ENCODE measurements around the gene ZNF346. TPM values are rescaled to one million over a fixed set of nuclear protein-coding genes. Genes with fewer than 3 reads are reported as not detected.
A peak's percentile ranks its signal among the peaks of the same experiment; 100 is the strongest.

ZNF346 gene
- total and polyA plus RNA-seq, 4 donors = 27.4 to 43.9 (median 32.7) TPM

GRCh38 chr5:177071666-177072385 lies 49.3 kb downstream of the ZNF346 start:
- Histone ChIP-seq H3K27ac (ENCODE audit: low read depth, low read length) (no peak overlapping the region), H3K9me3 (ENCODE audit: control insufficient read depth, insufficient read depth, low read length) (no peaks in the 10 kb centered on the region), H3K36me3 (ENCODE audit: control insufficient read depth, insufficient read depth, low read length) (peaks cover 17% of the 10 kb centered on the region), H3K27me3 (ENCODE audit: control insufficient read depth, insufficient read depth, low read length) (no peaks in the 10 kb centered on the region), H3K4me1 (ENCODE audit: control insufficient read depth, insufficient read depth, low read length) (peaks cover 7% of the 10 kb centered on the region), H3K4me3 (ENCODE audit: low read depth, low read length) (no peak overlapping the region)
- 33% methylated on average over 3 of the region's 6 CpGs for WGBS (ENCODE audit: insufficient coverage)
- DNase-seq (ENCODE audit: low read depth in 4 of 6, low spot score in 6 of 6) = peak; percentile 77 to 97 (median 84)

- H3K4me3 ChIP-seq (ENCODE audit: low read depth, low read length) = no peak overlapping the region
- H3K9me3 ChIP-seq (ENCODE audit: control insufficient read depth, insufficient read depth, low read length) = no peaks in the 10 kb centered on the region
- no peak for DNase-seq (ENCODE audit: low read depth in 4 of 6, low spot score in 6 of 6)
- H3K27ac ChIP-seq (ENCODE audit: low read depth, low read length) = no peak overlapping the region
- H3K36me3 ChIP-seq (ENCODE audit: control insufficient read depth, insufficient read depth, low read length) = peaks cover 8% of the 10 kb centered on the region
- H3K4me1 ChIP-seq (ENCODE audit: control insufficient read depth, insufficient read depth, low read length) = peaks cover 6% of the 10 kb centered on the region
- H3K27me3 ChIP-seq (ENCODE audit: control insufficient read depth, insufficient read depth, low read length) = no peaks in the 10 kb centered on the region
- 100% methylated on average over 1 of the region's 2 CpGs for WGBS (ENCODE audit: insufficient coverage)
These were observed 54.8 kb downstream of the ZNF346 start for GRCh38 chr5:177077335-177077734.

- H3K4me1 ChIP-seq (ENCODE audit: control insufficient read depth, insufficient read depth, low read length) = peaks cover 6% of the 10 kb centered on the region
- no peaks in the 10 kb centered on the region for H3K27me3 ChIP-seq (ENCODE audit: control insufficient read depth, insufficient read depth, low read length)
- DNase-seq (ENCODE audit: low read depth in 4 of 6, low spot score in 6 of 6) = no peak
- peaks cover 5% of the 10 kb centered on the region for H3K36me3 ChIP-seq (ENCODE audit: control insufficient read depth, insufficient read depth, low read length)
- H3K4me3 ChIP-seq (ENCODE audit: low read depth, low read length) = no peak overlapping the region
- H3K9me3 ChIP-seq (ENCODE audit: control insufficient read depth, insufficient read depth, low read length) = no peaks in the 10 kb centered on the region
- no peak overlapping the region for H3K27ac ChIP-seq (ENCODE audit: low read depth, low read length)
- WGBS (ENCODE audit: insufficient coverage) = 71% methylated on average over 5 of the region's 9 CpGs
These were observed 57.1 kb downstream of the ZNF346 start for GRCh38 chr5:177079606-177080005.

- no peak overlapping the region for H3K4me3 ChIP-seq (ENCODE audit: low read depth, low read length)
- H3K9me3 ChIP-seq (ENCODE audit: control insufficient read depth, insufficient read depth, low read length) = no peaks in the 10 kb centered on the region
- H3K27me3 ChIP-seq (ENCODE audit: control insufficient read depth, insufficient read depth, low read length) = no peaks in the 10 kb centered on the region
- no peak overlapping the region for H3K27ac ChIP-seq (ENCODE audit: low read depth, low read length)
- peaks cover 8% of the 10 kb centered on the region for H3K4me1 ChIP-seq (ENCODE audit: control insufficient read depth, insufficient read depth, low read length)
- 100% methylated on average over 3 of the region's 5 CpGs for WGBS (ENCODE audit: insufficient coverage)
- DNase-seq (ENCODE audit: low read depth in 4 of 6, low spot score in 6 of 6) = no peak
- H3K36me3 ChIP-seq (ENCODE audit: control insufficient read depth, insufficient read depth, low read length) = peaks cover 5% of the 10 kb centered on the region
These were observed 57.8 kb downstream of the ZNF346 start for GRCh38 chr5:177080265-177080664.

GRCh38 chr5:177081859-177082258 lies 59.4 kb downstream of the ZNF346 start:
- Histone ChIP-seq H3K36me3 (ENCODE audit: control insufficient read depth, insufficient read depth, low read length) (peaks cover 5% of the 10 kb centered on the region), H3K4me3 (ENCODE audit: low read depth, low read length) (no peak overlapping the region), H3K9me3 (ENCODE audit: control insufficient read depth, insufficient read depth, low read length) (no peaks in the 10 kb centered on the region), H3K27me3 (ENCODE audit: control insufficient read depth, insufficient read depth, low read length) (no peaks in the 10 kb centered on the region), H3K4me1 (ENCODE audit: control insufficient read depth, insufficient read depth, low read length) (peaks cover 19% of the 10 kb centered on the region), H3K27ac (ENCODE audit: low read depth, low read length) (no peak overlapping the region)
- 63% methylated on average over 10 of the region's 10 CpGs for WGBS (ENCODE audit: insufficient coverage)
- DNase-seq (ENCODE audit: low read depth in 4 of 6, low spot score in 6 of 6) = no peak

- Histone ChIP-seq H3K4me1 (ENCODE audit: control insufficient read depth, insufficient read depth, low read length) (peaks cover 31% of the 10 kb centered on the region), H3K27me3 (ENCODE audit: control insufficient read depth, insufficient read depth, low read length) (peaks cover 5% of the 10 kb centered on the region), H3K27ac (ENCODE audit: low read depth, low read length) (no peak overlapping the region), H3K36me3 (ENCODE audit: control insufficient read depth, insufficient read depth, low read length) (peaks cover 5% of the 10 kb centered on the region), H3K4me3 (ENCODE audit: low read depth, low read length) (no peak overlapping the region), H3K9me3 (ENCODE audit: control insufficient read depth, insufficient read depth, low read length) (no peaks in the 10 kb centered on the region)
- 100% methylated on average over 2 of the region's 4 CpGs for WGBS (ENCODE audit: insufficient coverage)
- no peak for DNase-seq (ENCODE audit: low read depth in 4 of 6, low spot score in 6 of 6)
These were observed 60.9 kb downstream of the ZNF346 start for GRCh38 chr5:177083357-177083756.

GRCh38 chr5:177084175-177084574 lies 61.7 kb downstream of the ZNF346 start:
- Histone ChIP-seq H3K4me1 (ENCODE audit: control insufficient read depth, insufficient read depth, low read length) (peaks cover 39% of the 10 kb centered on the region), H3K36me3 (ENCODE audit: control insufficient read depth, insufficient read depth, low read length) (peaks cover 5% of the 10 kb centered on the region), H3K9me3 (ENCODE audit: control insufficient read depth, insufficient read depth, low read length) (no peaks in the 10 kb centered on the region), H3K27me3 (ENCODE audit: control insufficient read depth, insufficient read depth, low read length) (peaks cover 5% of the 10 kb centered on the region), H3K27ac (ENCODE audit: low read depth, low read length) (no peak overlapping the region), H3K4me3 (ENCODE audit: low read depth, low read length) (no peak overlapping the region)
- WGBS (ENCODE audit: insufficient coverage) = 47% methylated on average over 4 of the region's 4 CpGs
- DNase-seq (ENCODE audit: low read depth in 4 of 6, low spot score in 6 of 6) = no peak

- Histone ChIP-seq H3K27ac (ENCODE audit: low read depth, low read length) (no peak overlapping the region), H3K27me3 (ENCODE audit: control insufficient read depth, insufficient read depth, low read length) (peaks cover 5% of the 10 kb centered on the region), H3K36me3 (ENCODE audit: control insufficient read depth, insufficient read depth, low read length) (peaks cover 3% of the 10 kb centered on the region), H3K4me1 (ENCODE audit: control insufficient read depth, insufficient read depth, low read length) (peaks cover 46% of the 10 kb centered on the region), H3K4me3 (ENCODE audit: low read depth, low read length) (no peak overlapping the region), H3K9me3 (ENCODE audit: control insufficient read depth, insufficient read depth, low read length) (no peaks in the 10 kb centered on the region)
- no peak for DNase-seq (ENCODE audit: low read depth in 4 of 6, low spot score in 6 of 6)
- 41% methylated on average over 12 of the region's 13 CpGs for WGBS (ENCODE audit: insufficient coverage)
These were observed 63.6 kb downstream of the ZNF346 start for GRCh38 chr5:177085985-177086653.

- no peak within 1 kb of the TSS for H3K27ac ChIP-seq (ENCODE audit: low read depth, low read length)
- H3K4me1 ChIP-seq (ENCODE audit: control insufficient read depth, insufficient read depth, low read length) = peaks cover 41% of the 10 kb centered on the region
- peaks cover 5% of the 10 kb centered on the region for H3K27me3 ChIP-seq (ENCODE audit: control insufficient read depth, insufficient read depth, low read length)
These were observed 64.3 kb downstream of the ZNF346 start, which contains the start of gene FGFR4 for GRCh38 chr5:177086654-177087397. Gene FGFR4 (plus strand): TSS chr5:177086915. CDS start chr5:177089603, 2,688 bp downstream.

More at GRCh38 chr5:177086654-177087397, 64.3 kb downstream of the ZNF346 start, which contains the start of gene FGFR4:
- whole genome bisulfite sequencing (ENCODE audit: insufficient coverage) = under 1% methylated on average over 55 of the region's 68 CpGs
- peaks cover under 1% of the 10 kb centered on the region for H3K36me3 ChIP-seq (ENCODE audit: control insufficient read depth, insufficient read depth, low read length)
- H3K9me3 ChIP-seq (ENCODE audit: control insufficient read depth, insufficient read depth, low read length) = no peaks in the 10 kb centered on the region
- H3K4me3 ChIP-seq (ENCODE audit: low read depth, low read length) = no peak within 1 kb of the TSS
- peak in 2 of 6 donors; percentile 60 to 65 for DNase-seq (ENCODE audit: low read depth in 4 of 6, low spot score in 6 of 6)

Measured in spinal cord (tissue), 10 donors.